Activated T-cell treated with anti-CD3 and anti-CD28 coated beads, Interleukin-2, amount 50 U/mL, for 4 hours (primary cell): ENCODE measurements around the gene UAP1L1. TPM values are rescaled to one million over a fixed set of nuclear protein-coding genes. Genes with fewer than 3 reads are reported as not detected.

Experiments
- ATAC-seq, 2 donors: fragments of 200-7000 bp; cut with Tn5 transposase; one replicate each; pipeline ENCODE4 v1.10.0; 2021
- DNase-seq: peaks from one replicate; pipeline ENCODE4 v3.0.0-alpha.2; 2020
- H3K27me3 Mint-ChIP-seq: one replicate; pipeline ENCODE4 v1.8.0; 2021; ENCODE audit warnings: low read depth, mixed read lengths
- H3K36me3 Mint-ChIP-seq: one replicate; pipeline ENCODE4 v1.8.0; 2022; ENCODE audit warnings: mixed read lengths; ENCODE audit not compliant: insufficient read depth
- H3K4me1 Mint-ChIP-seq: one replicate; pipeline ENCODE4 v1.8.0; 2021; ENCODE audit warnings: low read depth, mixed read lengths
- H3K4me3 Mint-ChIP-seq: one replicate; pipeline ENCODE4 v1.8.0; 2021; ENCODE audit warnings: mild to moderate bottlenecking, moderate library complexity, mixed read lengths
- H3K9me3 Mint-ChIP-seq: one replicate; pipeline ENCODE4 v1.8.0; 2021; ENCODE audit warnings: mixed read lengths
- total RNA-seq, 3 donors: library from RNA; stranded (reverse); gene quantifications; one replicate each; pipeline ENCODE4 v1.2.1, GENCODE V29; 2021

Gene UAP1L1
- total RNA-seq, 3 donors from 2014 or later: 5.6 to 8.4 (median 7.8) TPM

- no peak for ATAC-seq
- no peak for DNase-seq
- Mint-ChIP-seq H3K9me3 (no peaks in the 10 kb centered on the region), H3K36me3 (no peaks in the 10 kb centered on the region), H3K4me1 (peaks cover 25% of the 10 kb centered on the region), H3K4me3 (no peak overlapping the region), H3K27me3 (no peaks in the 10 kb centered on the region)
These were observed 40.3 kb upstream of the UAP1L1 start for GRCh38 chr9:137037035-137037434.

GRCh38 chr9:137037483-137037882 is 39.8 kb upstream of the UAP1L1 start:
- no peaks in the 10 kb centered on the region for H3K36me3 Mint-ChIP-seq
- H3K4me3 Mint-ChIP-seq: no peak overlapping the region
- H3K4me1 Mint-ChIP-seq: peaks cover 21% of the 10 kb centered on the region
- ATAC-seq (no peak), DNase-seq (no peak)
- H3K27me3 Mint-ChIP-seq: no peaks in the 10 kb centered on the region
- H3K9me3 Mint-ChIP-seq: no peaks in the 10 kb centered on the region

GRCh38 chr9:137038916-137039315 is 38.4 kb upstream of the UAP1L1 start:
- Mint-ChIP-seq H3K36me3 (no peaks in the 10 kb centered on the region), H3K4me3 (no peak overlapping the region), H3K4me1 (peaks cover 14% of the 10 kb centered on the region), H3K27me3 (peaks cover 9% of the 10 kb centered on the region), H3K9me3 (no peaks in the 10 kb centered on the region)
- ATAC-seq (no peak), DNase-seq (no peak)

- peaks cover 15% of the 10 kb centered on the region for H3K27me3 Mint-ChIP-seq
- ATAC-seq (no peak), DNase-seq (no peak)
- H3K4me3 Mint-ChIP-seq: no peak overlapping the region
- no peaks in the 10 kb centered on the region for H3K9me3 Mint-ChIP-seq
- peaks cover 13% of the 10 kb centered on the region for H3K4me1 Mint-ChIP-seq
- H3K36me3 Mint-ChIP-seq: no peaks in the 10 kb centered on the region
These were observed 37.5 kb upstream of the UAP1L1 start for GRCh38 chr9:137039611-137040366.

- Mint-ChIP-seq H3K4me3 (no peak overlapping the region), H3K36me3 (no peaks in the 10 kb centered on the region), H3K4me1 (peaks cover 12% of the 10 kb centered on the region), H3K9me3 (no peaks in the 10 kb centered on the region), H3K27me3 (peaks cover 19% of the 10 kb centered on the region)
- no peak for ATAC-seq
- DNase-seq: no peak
These were observed 36.7 kb upstream of the UAP1L1 start for GRCh38 chr9:137040568-137040967.

- H3K4me1 Mint-ChIP-seq: peaks cover 12% of the 10 kb centered on the region
- ATAC-seq (no peak), DNase-seq (no peak)
- H3K4me3 Mint-ChIP-seq: no peak overlapping the region
- H3K36me3 Mint-ChIP-seq: no peaks in the 10 kb centered on the region
- H3K27me3 Mint-ChIP-seq: peaks cover 19% of the 10 kb centered on the region
- H3K9me3 Mint-ChIP-seq: no peaks in the 10 kb centered on the region
These were observed 36.2 kb upstream of the UAP1L1 start for GRCh38 chr9:137041124-137041523.

GRCh38 chr9:137042751-137043727 is 34.3 kb upstream of the UAP1L1 start:
- H3K36me3 Mint-ChIP-seq: no peaks in the 10 kb centered on the region
- H3K4me3 Mint-ChIP-seq: no peak overlapping the region
- H3K4me1 Mint-ChIP-seq: peaks cover 16% of the 10 kb centered on the region
- H3K9me3 Mint-ChIP-seq: no peaks in the 10 kb centered on the region
- ATAC-seq: no peak
- H3K27me3 Mint-ChIP-seq: peaks cover 37% of the 10 kb centered on the region
- no peak for DNase-seq

- Mint-ChIP-seq H3K4me3 (no peak overlapping the region), H3K27me3 (peaks cover 38% of the 10 kb centered on the region), H3K4me1 (peaks cover 16% of the 10 kb centered on the region), H3K36me3 (no peaks in the 10 kb centered on the region), H3K9me3 (no peaks in the 10 kb centered on the region)
- DNase-seq: no peak
- no peak for ATAC-seq
These were observed 33.3 kb upstream of the UAP1L1 start for GRCh38 chr9:137044037-137044436.

DNA sequence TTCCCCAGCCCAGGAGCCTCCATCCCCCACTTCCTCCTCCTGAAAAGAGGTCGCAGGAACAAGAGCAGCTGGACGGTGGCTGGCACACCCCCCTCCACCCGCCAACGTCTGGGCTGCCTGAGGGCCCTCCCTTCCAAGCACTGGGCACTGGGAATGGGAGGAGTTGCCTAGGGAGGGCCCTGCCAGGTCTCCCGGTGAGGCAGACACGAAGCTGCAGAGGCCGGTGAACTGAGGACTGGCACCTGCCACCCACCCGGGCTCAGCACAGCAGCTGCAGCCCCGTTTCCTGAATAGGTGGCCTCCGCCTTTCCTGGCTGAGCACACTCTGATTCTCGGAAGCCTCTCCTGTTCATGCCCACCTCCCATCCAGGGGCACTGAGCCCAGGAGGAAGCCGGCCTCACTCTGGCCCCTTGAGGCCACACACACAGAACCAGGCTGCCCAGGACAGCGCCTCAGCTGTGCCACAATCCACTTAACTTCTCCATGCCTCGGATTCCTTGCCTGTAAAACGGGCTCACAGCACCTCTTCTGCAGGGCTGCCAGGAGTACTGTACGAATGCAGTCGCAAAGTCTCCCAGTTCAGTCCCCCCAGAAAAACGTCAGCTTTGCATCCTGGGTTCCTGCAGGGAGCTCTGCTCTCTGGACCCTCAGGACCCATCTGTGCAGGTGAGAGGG is 32.7 kb upstream of the UAP1L1 start:
- DNase-seq (no peak), ATAC-seq (no peak)
- Mint-ChIP-seq H3K27me3 (peaks cover 42% of the 10 kb centered on the region), H3K4me1 (peaks cover 16% of the 10 kb centered on the region), H3K36me3 (no peaks in the 10 kb centered on the region), H3K4me3 (peak overlapping the region; percentile 63), H3K9me3 (no peaks in the 10 kb centered on the region)

GRCh38 chr9:137045294-137046087 is 31.8 kb upstream of the UAP1L1 start:
- DNase-seq (no peak), ATAC-seq (peak; percentile 29 to 37)
- H3K36me3 Mint-ChIP-seq: no peaks in the 10 kb centered on the region
- H3K4me3 Mint-ChIP-seq: peak overlapping the region; percentile 63
- peaks cover 16% of the 10 kb centered on the region for H3K4me1 Mint-ChIP-seq
- H3K9me3 Mint-ChIP-seq: no peaks in the 10 kb centered on the region
- peaks cover 49% of the 10 kb centered on the region for H3K27me3 Mint-ChIP-seq

- peak within 1 kb of the TSS; percentile 63 for H3K4me3 Mint-ChIP-seq
- H3K4me1 Mint-ChIP-seq: peaks cover 16% of the 10 kb centered on the region
- H3K27me3 Mint-ChIP-seq: peaks cover 52% of the 10 kb centered on the region
- H3K9me3 Mint-ChIP-seq: no peaks in the 10 kb centered on the region
- no peaks in the 10 kb centered on the region for H3K36me3 Mint-ChIP-seq
- peak; percentile 73 for DNase-seq
- peak; percentile 82 to 84 for ATAC-seq
These were observed 31.1 kb upstream of the UAP1L1 start, which contains the start of gene NPDC1 for GRCh38 chr9:137046088-137046787. Gene NPDC1, minus strand, starts transcription at chr9:137046177. Its CDS starts 188 bp downstream, at chr9:137045989.

GRCh38 chr9:137048655-137049543 is 28.4 kb upstream of the UAP1L1 start:
- ATAC-seq: no peak
- Mint-ChIP-seq H3K27me3 (peaks cover 53% of the 10 kb centered on the region), H3K9me3 (no peaks in the 10 kb centered on the region), H3K4me1 (peaks cover 14% of the 10 kb centered on the region), H3K4me3 (no peak overlapping the region), H3K36me3 (no peaks in the 10 kb centered on the region)
- DNase-seq: no peak
